GM23248 (cell line): Measurements from ENCODE around the gene CHCHD2. TPM values are rescaled to one million over a fixed set of nuclear protein-coding genes. Genes with fewer than 3 reads are reported as not detected.
A peak's percentile ranks its signal among the peaks of the same experiment; 100 is the strongest.

Source experiments
- DNase-seq: peaks from one replicate; pipeline ENCODE4 v3.0.0-alpha.2; 2015
- H2AFZ ChIP-seq: fragments of 200-600 bp; sonication (generic); 2 replicates; pipeline ENCODE4 v1.6.1; 2016; ENCODE audit warnings: antibody characterized with exemption
- H3F3A ChIP-seq: fragments of 200-600 bp; sonication (generic); 2 replicates; pipeline ENCODE4 v1.6.1; 2016; ENCODE audit warnings: mild to moderate bottlenecking, antibody characterized with exemption, mixed run types; ENCODE audit not compliant: insufficient read depth
- H3K27ac ChIP-seq: fragments of 200-600 bp; sonication (generic); 2 replicates; pipeline ENCODE4 v1.5.1; 2016; ENCODE audit warnings: mild to moderate bottlenecking
- H3K27me3 ChIP-seq: fragments of 200-600 bp; sonication (generic); replicated peaks from 2 replicates; pipeline ENCODE4 v1.6.1; 2016; ENCODE audit warnings: mild to moderate bottlenecking; ENCODE audit not compliant: insufficient read depth
- H3K36me3 ChIP-seq: fragments of 200-600 bp; sonication (generic); 2 replicates; pipeline ENCODE4 v1.6.1; 2016; ENCODE audit warnings: low read depth, mild to moderate bottlenecking
- H3K4me1 ChIP-seq: fragments of 200-600 bp; sonication (generic); 2 replicates; pipeline ENCODE4 v1.6.1; 2016; ENCODE audit warnings: mild to moderate bottlenecking; ENCODE audit not compliant: insufficient read depth
- H3K4me2 ChIP-seq: fragments of 200-600 bp; sonication (generic); one replicate; pipeline ENCODE4 v1.6.1; 2016; ENCODE audit warnings: mild to moderate bottlenecking; ENCODE audit not compliant: unreplicated experiment
- H3K4me3 ChIP-seq: fragments of 200-600 bp; sonication (generic); 2 replicates; pipeline ENCODE4 v1.5.1; 2016; ENCODE audit warnings: mild to moderate bottlenecking
- H3K79me2 ChIP-seq: fragments of 200-600 bp; sonication (generic); 2 replicates; pipeline ENCODE4 v1.6.1; 2016; ENCODE audit warnings: mild to moderate bottlenecking; ENCODE audit not compliant: insufficient read depth
- H3K9ac ChIP-seq: fragments of 200-600 bp; sonication (generic); 2 replicates; pipeline ENCODE4 v1.6.1; 2016; ENCODE audit warnings: mild to moderate bottlenecking
- H3K9me2 ChIP-seq: fragments of 200-600 bp; sonication (generic); 2 replicates; pipeline ENCODE4 v1.6.1; 2016; ENCODE audit warnings: mixed run types, mild to moderate bottlenecking, moderate library complexity; ENCODE audit not compliant: insufficient read depth
- H3K9me3 ChIP-seq: fragments of 200-600 bp; sonication (generic); one replicate; pipeline ENCODE4 v1.6.1; 2017; ENCODE audit warnings: low read depth
- H4K20me1 ChIP-seq: fragments of 200-600 bp; sonication (generic); 2 replicates; pipeline ENCODE4 v1.6.0; 2016; ENCODE audit not compliant: insufficient read depth
- EZH2 ChIP-seq: fragments of 200-600 bp; sonication (generic); IDR thresholded peaks from 2 replicates; pipeline ENCODE4 v1.6.1; 2018; ENCODE audit warnings: antibody characterized with exemption, mild to moderate bottlenecking; ENCODE audit not compliant: insufficient read depth, poor library complexity, severe bottlenecking
- EZH2phosphoT487 ChIP-seq: fragments of 200-600 bp; sonication (generic); IDR thresholded peaks from 2 replicates; pipeline ENCODE4 v1.6.1; 2018; ENCODE audit warnings: antibody characterized with exemption, moderate library complexity, mild to moderate bottlenecking, low read depth; ENCODE audit not compliant: insufficient read depth
- WGBS, 2 experiments: methylation state at CpG; one replicate each; pipeline ENCODE4 v1.1.6; 2015 to 2017; ENCODE audit warnings: low lambda C conversion rate in 2 of 2, low coverage in 1 of 2; ENCODE audit errors: missing lambda C conversion rate in 2 of 2; 5-methylcytosine and 5-hydroxymethylcytosine counted together
- in situ Hi-C: fragments of 300-500 bp; cut with MboI; formaldehyde crosslinking; loops from 2 replicates; pipeline ENCODE4 v1.15.0; 2020
- polyA plus RNA-seq: library from polyadenylated mRNA; unstranded; fragments of >200 nt; fragmentation: Nextera tagmentation; extraction: Ambion mirVana; gene quantifications from 2 replicates; pipeline ENCODE4 v1.2.1, GENCODE V29; 2016
- small RNA-seq: library from RNA; depleted of rRNA; stranded (forward); fragments of <200 nt; gene quantifications from one replicate; pipeline ENCODE3, GENCODE V24; 2014; ENCODE audit warnings: low read depth, low replicate concordance
- total RNA-seq: library from RNA; depleted of rRNA; stranded (reverse); fragments of >200 nt; shearing (Covaris generic); gene quantifications from 2 replicates; pipeline ENCODE4 v1.2.3, GENCODE V29; 2014; rRNA removed

The CHCHD2 gene
- total and polyA plus RNA-seq, 2 experiments from 2014 or later = 307 to 511 TPM

GRCh38 chr7:56053379-56053778 lies 52.9 kb downstream of the CHCHD2 start:
- H3K4me1 ChIP-seq = peaks cover 8% of the 10 kb centered on the region
- H3K36me3 ChIP-seq = peaks cover 44% of the 10 kb centered on the region
- no peaks in the 10 kb centered on the region for H3K27me3 ChIP-seq
- H2AFZ ChIP-seq = no peak overlapping the region
- no peak for DNase-seq
- H3K79me2 ChIP-seq = peaks cover 86% of the 10 kb centered on the region
- H3K9me2 ChIP-seq = no peaks in the 10 kb centered on the region
- peak overlapping the region; percentile 95 for H3K9ac ChIP-seq
- peak overlapping the region; percentile 87 for H3K4me3 ChIP-seq
- TF ChIP-seq EZH2phosphoT487 = no peak
- TF ChIP-seq EZH2 = no peak
- no peaks in the 10 kb centered on the region for H3K9me3 ChIP-seq
- in situ Hi-C loops = loop anchor here (25.0 kb wide), 1 partner anchor 1291 kb away; the partner anchor contains the start of gene SEC61G
- H4K20me1 ChIP-seq = no peaks in the 10 kb centered on the region
- no peak overlapping the region for H3K27ac ChIP-seq
- 87 to 90% methylated on average over 9 of the region's 9 CpGs for WGBS, 2 experiments
- H3F3A ChIP-seq = peaks cover 56% of the 10 kb centered on the region
- peak overlapping the region; percentile 66 for H3K4me2 ChIP-seq

Small RNAs within 50 kb of the gene (small RNA-seq; reads per million reads assigned to genes)
- gene SNORA15 (not detected), gene SNORA22B (not detected)

Other genes starting within 250 kb of the CHCHD2 start
- not detected in 2 replicates for gene SEPTIN14, start 243.7 kb downstream of the CHCHD2 start, total RNA-seq
- not detected in 2 replicates for gene SEPTIN14, start 243.7 kb downstream of the CHCHD2 start, polyA plus RNA-seq
- 2.7 and 3.6 TPM in 2 replicates for gene ZNF713, start 219.0 kb downstream of the CHCHD2 start, total RNA-seq
- gene ZNF713, start 219.0 kb downstream of the CHCHD2 start, polyA plus RNA-seq = 0.37 and 1.2 TPM in 2 replicates
- 10.3 and 10.4 TPM in 2 replicates for gene MRPS17, start 154.6 kb downstream of the CHCHD2 start, total RNA-seq
- gene MRPS17, start 154.6 kb downstream of the CHCHD2 start, polyA plus RNA-seq = 22.2 and 22.3 TPM in 2 replicates
- 34.2 and 39.7 TPM in 2 replicates for gene NIPSNAP2, start 141.9 kb downstream of the CHCHD2 start, total RNA-seq
- gene NIPSNAP2, start 141.9 kb downstream of the CHCHD2 start, polyA plus RNA-seq = 44.9 and 49.5 TPM in 2 replicates
- gene PSPH, start 55.0 kb downstream of the CHCHD2 start, total RNA-seq = 62.5 and 68.6 TPM in 2 replicates
- 34.5 and 39.1 TPM in 2 replicates for gene PSPH, start 55.0 kb downstream of the CHCHD2 start, polyA plus RNA-seq
- gene CCT6A, start 54.7 kb downstream of the CHCHD2 start, total RNA-seq = 113 and 147 TPM in 2 replicates
- gene CCT6A, start 54.7 kb downstream of the CHCHD2 start, polyA plus RNA-seq = 137 and 148 TPM in 2 replicates
- gene SUMF2, start 42.2 kb downstream of the CHCHD2 start, total RNA-seq = 186 and 206 TPM in 2 replicates
- gene SUMF2, start 42.2 kb downstream of the CHCHD2 start, polyA plus RNA-seq = 188 and 200 TPM in 2 replicates
- 0.32 and 1.3 TPM in 2 replicates for gene PHKG1, start 13.5 kb downstream of the CHCHD2 start, total RNA-seq
- 0.41 TPM in 1 of 2 replicates, not detected in the other for gene PHKG1, start 13.5 kb downstream of the CHCHD2 start, polyA plus RNA-seq
- not detected in 2 replicates for gene NUPR2, start 9.9 kb upstream of the CHCHD2 start, total RNA-seq
- gene NUPR2, start 9.9 kb upstream of the CHCHD2 start, polyA plus RNA-seq = not detected in 2 replicates